NT2/D1 (cell line): ENCODE results near the gene WASHC4.

Experiments
- SUZ12 ChIP-seq: IDR thresholded peaks from 2 replicates; pipeline ENCODE4 v1.6.1; 2011; ENCODE audit not compliant: insufficient read length, insufficient read depth; ENCODE audit errors: extremely low read depth
- YY1 ChIP-seq: IDR thresholded peaks from 2 replicates; pipeline ENCODE4 v1.6.1; 2011; ENCODE audit not compliant: insufficient read length, insufficient read depth

DNA sequence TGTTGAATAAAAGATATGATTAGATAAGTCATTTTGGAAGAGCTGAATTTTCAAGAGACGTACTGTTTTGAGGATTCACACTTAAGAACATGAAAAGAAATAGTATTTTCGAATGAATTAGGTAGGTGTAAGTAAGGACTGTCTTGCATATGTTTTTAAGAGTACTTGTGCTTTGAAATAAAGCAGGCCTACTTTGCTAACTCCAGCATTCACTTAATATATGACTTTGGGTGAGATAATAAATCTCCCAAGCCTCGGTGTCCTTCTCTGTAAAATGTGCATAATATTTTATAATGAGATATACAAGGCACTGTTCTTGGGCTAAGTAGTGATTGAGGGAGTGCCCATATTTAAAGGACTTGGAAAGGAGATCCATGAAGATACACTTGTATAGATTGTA, 54.6 kb downstream of the WASHC4 start:
- no peak for TF ChIP-seq SUZ12
- no peak for TF ChIP-seq YY1
